ENCODE results near the gene EXOC6B.

DNA sequence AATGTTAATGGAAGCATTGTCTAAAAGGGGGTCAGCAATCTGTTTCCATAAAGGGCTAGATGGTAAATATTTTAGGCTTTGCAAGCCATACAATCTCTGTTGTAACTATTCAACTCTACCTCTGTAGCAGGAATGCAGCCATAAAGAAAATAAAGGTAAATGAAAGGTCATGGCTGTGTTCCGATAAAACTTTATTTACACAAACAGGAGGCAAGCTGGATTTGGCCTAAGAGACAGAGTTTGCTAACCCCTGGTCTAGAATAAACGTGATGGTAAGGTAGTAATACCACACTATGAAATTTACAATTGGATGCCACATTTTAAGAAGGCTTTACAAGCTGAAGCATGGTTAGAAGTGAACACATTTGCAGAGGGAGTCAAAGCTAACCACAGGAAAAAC lies 91.4 kb downstream of the EXOC6B start:
- TF ChIP-seq POLR2A (IDR thresholded peaks at IDR 0.05; ENCODE audit: low read depth, low read length) = no peak
- TF ChIP-seq TAF1 (IDR thresholded peaks at IDR 0.05; ENCODE audit: low read depth, low read length) = no peak
- TF ChIP-seq POU2F2 (IDR thresholded peaks at IDR 0.05; ENCODE audit: low read depth, low read length) = no peak
- TF ChIP-seq PAX5 (IDR thresholded peaks at IDR 0.05; ENCODE audit: insufficient read depth, low read length, severe bottlenecking) = no peak
- no peak for TF ChIP-seq POLR2AphosphoS5 (IDR thresholded peaks at IDR 0.05; ENCODE audit: low read depth, low read length)
- no peak for TF ChIP-seq SPI1 (IDR thresholded peaks at IDR 0.05; ENCODE audit: low read depth, low read length)

Data from GM12891 (cell line).